WERI-Rb-1 (cell line): ENCODE results near the gene KCNJ4.
"Not testable (repeated sequence)": the region's sequence is repeated elsewhere in the genome, so short reads cannot be mapped to it uniquely, and the experiment has no call there.

ENCODE experiments used
- DNase-seq: peaks from one replicate; pipeline ENCODE4 v3.0.0-alpha.2; 2020
- H3K27ac ChIP-seq: fragments of 250-450 bp; sonication (Bioruptor Pico); 2 replicates; pipeline ENCODE4 v1.5.1; 2020; ENCODE audit warnings: mild to moderate bottlenecking, moderate library complexity
- H3K27me3 ChIP-seq: fragments of 250-450 bp; sonication (Bioruptor Pico); 2 replicates; pipeline ENCODE4 v1.5.1; 2021; ENCODE audit warnings: mild to moderate bottlenecking, low read depth, moderate library complexity; ENCODE audit not compliant: insufficient read depth, severe bottlenecking
- H3K36me3 ChIP-seq: fragments of 250-450 bp; sonication (Bioruptor Pico); 2 replicates; pipeline ENCODE4 v1.5.1; 2020; ENCODE audit warnings: mild to moderate bottlenecking, moderate library complexity
- H3K4me3 ChIP-seq: 2 replicates; pipeline ENCODE4 v1.5.1; 2011; ENCODE audit warnings: low read depth, mild to moderate bottlenecking, control low read depth, low read length
- H3K9me3 ChIP-seq: fragments of 250-450 bp; sonication (Bioruptor Pico); 2 replicates; pipeline ENCODE4 v1.5.1; 2021; ENCODE audit warnings: mild to moderate bottlenecking, moderate library complexity; ENCODE audit not compliant: severe bottlenecking
- TF ChIP-seq, protein P1 (sequence below): IDR thresholded peaks from 2 replicates; pipeline ENCODE4 v1.5.1; 2011; ENCODE audit warnings: low read depth, mild to moderate bottlenecking, control low read depth, inconsistent platforms, low read length

Gene KCNJ4

DNA sequence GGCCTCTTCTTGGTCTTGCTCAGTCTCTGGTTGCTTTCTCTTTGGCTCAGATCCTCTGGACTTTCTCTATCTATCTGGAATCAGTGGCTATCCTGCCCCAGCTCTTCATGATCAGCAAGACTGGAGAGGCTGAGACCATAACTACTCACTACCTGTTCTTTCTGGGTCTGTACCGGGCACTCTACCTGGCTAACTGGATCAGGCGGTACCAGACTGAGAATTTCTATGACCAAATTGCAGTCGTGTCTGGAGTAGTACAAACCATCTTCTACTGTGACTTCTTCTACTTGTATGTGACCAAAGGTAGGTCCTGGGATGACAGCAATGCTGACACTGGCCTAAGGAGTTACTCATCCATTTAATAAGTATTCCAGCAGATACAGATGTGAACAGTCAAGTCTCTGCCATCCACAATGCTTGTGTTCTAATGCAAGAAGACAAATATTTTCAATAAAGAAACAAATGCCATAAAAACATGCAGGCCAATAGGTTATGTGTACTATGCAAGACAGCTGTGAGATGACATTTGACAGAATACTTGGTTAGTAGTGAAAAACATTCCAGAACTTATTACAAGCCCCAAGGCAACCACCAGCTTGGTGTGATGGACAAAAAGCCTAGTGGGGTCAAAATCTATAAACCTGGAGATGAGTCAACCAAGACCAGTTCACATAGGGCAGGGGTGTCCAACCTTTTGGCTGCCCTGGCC is 26.3 kb upstream of the KCNJ4 start:
- H3K4me3 ChIP-seq = no peak overlapping the region
- no peak for DNase-seq
- no peaks in the 10 kb centered on the region for H3K9me3 ChIP-seq
- H3K27ac ChIP-seq = no peak overlapping the region
- no peaks in the 10 kb centered on the region for H3K27me3 ChIP-seq
- TF ChIP-seq, protein P1, sequence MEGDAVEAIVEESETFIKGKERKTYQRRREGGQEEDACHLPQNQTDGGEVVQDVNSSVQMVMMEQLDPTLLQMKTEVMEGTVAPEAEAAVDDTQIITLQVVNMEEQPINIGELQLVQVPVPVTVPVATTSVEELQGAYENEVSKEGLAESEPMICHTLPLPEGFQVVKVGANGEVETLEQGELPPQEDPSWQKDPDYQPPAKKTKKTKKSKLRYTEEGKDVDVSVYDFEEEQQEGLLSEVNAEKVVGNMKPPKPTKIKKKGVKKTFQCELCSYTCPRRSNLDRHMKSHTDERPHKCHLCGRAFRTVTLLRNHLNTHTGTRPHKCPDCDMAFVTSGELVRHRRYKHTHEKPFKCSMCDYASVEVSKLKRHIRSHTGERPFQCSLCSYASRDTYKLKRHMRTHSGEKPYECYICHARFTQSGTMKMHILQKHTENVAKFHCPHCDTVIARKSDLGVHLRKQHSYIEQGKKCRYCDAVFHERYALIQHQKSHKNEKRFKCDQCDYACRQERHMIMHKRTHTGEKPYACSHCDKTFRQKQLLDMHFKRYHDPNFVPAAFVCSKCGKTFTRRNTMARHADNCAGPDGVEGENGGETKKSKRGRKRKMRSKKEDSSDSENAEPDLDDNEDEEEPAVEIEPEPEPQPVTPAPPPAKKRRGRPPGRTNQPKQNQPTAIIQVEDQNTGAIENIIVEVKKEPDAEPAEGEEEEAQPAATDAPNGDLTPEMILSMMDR = no peak
- peaks cover 68% of the 10 kb centered on the region for H3K36me3 ChIP-seq

DNA sequence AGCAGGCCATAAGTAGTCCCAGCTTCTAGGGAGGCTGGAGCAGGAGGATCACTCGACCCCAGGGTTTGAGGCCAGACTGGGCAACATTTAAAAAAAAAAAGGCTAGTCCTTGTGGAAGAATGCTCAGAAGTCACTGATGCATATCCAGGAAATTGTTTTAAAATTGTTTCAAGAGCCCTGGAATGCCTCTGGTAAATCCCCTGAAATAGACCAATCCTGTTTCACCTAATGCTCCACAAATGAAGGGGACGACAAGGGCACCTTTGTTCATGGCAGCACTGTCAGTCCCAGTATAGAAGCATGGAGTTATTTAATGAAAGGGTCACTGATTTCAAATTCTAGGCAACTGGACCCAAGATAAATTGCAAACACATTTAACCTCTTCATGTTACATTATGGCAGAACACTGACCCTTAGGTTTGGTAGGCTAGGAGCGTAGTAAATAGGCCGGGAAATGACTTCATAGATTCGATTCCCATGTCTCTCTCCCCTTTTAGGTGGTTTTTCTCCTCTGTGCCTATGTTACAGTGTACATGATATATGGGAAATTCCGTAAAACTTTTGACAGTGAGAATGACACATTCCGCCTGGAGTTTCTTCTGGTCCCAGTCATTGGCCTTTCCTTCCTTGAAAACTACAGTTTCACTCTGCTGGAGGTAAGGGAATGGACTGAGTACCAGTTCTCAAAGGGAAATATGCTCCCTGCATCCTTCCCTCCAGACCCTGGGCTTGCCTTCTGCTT is 24.3 kb upstream of the KCNJ4 start:
- TF ChIP-seq, protein P1 = no peak
- Histone ChIP-seq H3K27ac (no peak overlapping the region), H3K9me3 (no peaks in the 10 kb centered on the region), H3K36me3 (peaks cover 51% of the 10 kb centered on the region), H3K4me3 (no peak overlapping the region), H3K27me3 (no peaks in the 10 kb centered on the region)
- DNase-seq = no peak

DNA sequence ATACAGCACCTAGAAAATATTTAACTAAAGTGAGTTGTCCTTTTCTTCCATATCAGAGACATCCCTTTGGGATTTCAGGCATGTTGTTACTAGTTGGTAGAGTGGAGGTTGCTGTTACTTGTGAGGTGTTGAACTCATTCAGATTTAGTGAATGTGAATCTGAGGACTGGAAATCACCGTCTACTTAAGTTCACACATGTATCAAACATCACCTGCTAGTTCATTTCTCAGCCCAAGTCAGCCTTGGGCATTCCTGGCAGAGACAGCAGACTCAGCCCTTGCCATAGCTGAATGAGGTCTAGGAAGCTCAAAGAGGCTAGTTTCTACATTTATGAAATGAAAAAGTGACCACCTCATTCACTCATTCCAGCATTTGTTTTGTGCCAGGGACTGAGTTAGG is 22.6 kb upstream of the KCNJ4 start:
- Histone ChIP-seq H3K36me3 (peaks cover 34% of the 10 kb centered on the region), H3K27me3 (no peaks in the 10 kb centered on the region), H3K27ac (no peak overlapping the region), H3K4me3 (no peak overlapping the region), H3K9me3 (no peaks in the 10 kb centered on the region)
- TF ChIP-seq, protein P1 = no peak
- no peak for DNase-seq

DNA sequence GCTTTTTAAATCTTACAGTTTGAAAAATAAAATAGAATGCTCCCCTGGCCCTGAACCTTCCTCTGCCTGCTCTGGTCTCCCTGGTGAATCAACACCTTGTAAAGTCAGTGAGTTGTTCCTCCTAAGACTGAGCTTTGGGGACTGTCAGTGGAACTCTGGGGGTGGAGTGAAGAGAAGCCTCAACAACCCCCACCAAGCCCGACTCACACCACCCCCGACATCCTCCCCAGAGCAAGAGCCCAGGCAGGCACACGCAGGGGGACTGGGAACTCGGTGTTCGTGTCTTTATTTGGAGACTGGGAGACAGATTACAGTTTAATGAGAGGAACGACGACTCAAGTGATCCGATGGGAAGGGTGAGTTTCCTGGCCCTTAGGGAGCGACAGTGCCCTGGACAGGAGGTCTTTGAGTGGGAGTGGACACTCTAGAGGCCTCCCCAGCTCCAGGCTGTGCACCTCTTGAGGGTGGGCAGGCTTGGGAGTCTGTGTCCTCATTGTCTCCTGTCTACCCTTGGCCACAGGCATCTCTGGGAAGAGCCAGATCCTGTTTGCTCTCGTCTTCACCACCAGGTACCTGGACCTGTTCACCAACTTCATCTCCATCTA is 19.1 kb upstream of the KCNJ4 start:
- Histone ChIP-seq H3K36me3 (no peaks in the 10 kb centered on the region), H3K4me3 (no peak overlapping the region), H3K27me3 (no peaks in the 10 kb centered on the region), H3K27ac (no peak overlapping the region), H3K9me3 (no peaks in the 10 kb centered on the region)
- DNase-seq = no peak
- TF ChIP-seq, protein P1 = no peak

DNA sequence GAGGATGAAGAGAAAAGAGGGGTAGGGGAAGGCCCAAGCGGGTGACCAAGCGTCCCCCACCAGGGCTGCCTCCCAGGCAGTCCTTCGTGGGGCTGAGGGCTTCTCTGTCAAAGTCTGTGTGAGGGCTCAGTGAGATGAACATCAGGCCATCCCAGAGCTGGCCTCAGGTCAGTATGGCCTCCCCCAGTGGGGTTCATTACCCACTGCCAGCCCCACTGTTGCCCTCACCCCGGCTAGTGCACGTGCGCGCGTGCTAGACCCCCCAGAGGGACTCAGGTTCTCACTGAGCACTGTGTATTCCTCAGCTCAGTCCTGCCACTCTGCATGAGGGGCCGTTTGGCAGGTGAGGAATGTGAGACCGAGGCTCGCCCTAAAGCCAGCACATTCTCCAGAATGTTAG is 16.2 kb upstream of the KCNJ4 start:
- Histone ChIP-seq H3K27ac (no peak overlapping the region), H3K4me3 (no peak overlapping the region), H3K36me3 (no peaks in the 10 kb centered on the region), H3K27me3 (no peaks in the 10 kb centered on the region), H3K9me3 (no peaks in the 10 kb centered on the region)
- no peak for DNase-seq
- TF ChIP-seq, protein P1 = no peak

DNA sequence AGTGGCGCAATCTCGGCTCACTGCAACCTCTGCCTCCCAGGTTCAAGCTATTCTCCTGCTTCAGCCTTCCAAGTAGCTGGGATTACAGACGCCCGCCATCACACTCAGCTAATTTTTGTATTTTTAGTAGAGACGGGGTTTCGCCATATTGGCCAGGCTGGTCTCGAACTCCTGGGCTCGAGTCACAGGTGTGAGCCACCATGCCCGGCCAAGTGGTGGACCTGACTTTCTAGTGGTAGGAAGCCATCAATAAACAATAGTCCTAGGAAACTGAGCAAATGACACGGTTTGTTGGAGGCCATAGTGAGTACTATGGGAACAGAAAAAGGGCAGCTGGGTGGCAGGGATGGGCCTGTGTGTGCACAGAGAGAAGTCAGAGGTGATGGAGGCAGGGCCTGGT is 15.2 kb upstream of the KCNJ4 start:
- H3K36me3 ChIP-seq, DNase-seq, H3K27me3 ChIP-seq, H3K9me3 ChIP-seq, H3K4me3 ChIP-seq, H3K27ac ChIP-seq: not testable (repeated sequence)
